Fibroblast of skin of right biceps (primary cell): Measurements from ENCODE around the gene RGS12.

ENCODE experiments used
- DNase-seq: peaks from one replicate; pipeline ENCODE4 v3.0.0-alpha.2; 2013

RGS12 gene

GRCh38 chr4:3313556-3314228, 20.9 kb downstream of the RGS12 start:
- no peak for DNase-seq

GRCh38 chr4:3314706-3315260, 22.0 kb downstream of the RGS12 start:
- DNase-seq = no peak

GRCh38 chr4:3315566-3315965, 22.7 kb downstream of the RGS12 start:
- no peak for DNase-seq

DNA sequence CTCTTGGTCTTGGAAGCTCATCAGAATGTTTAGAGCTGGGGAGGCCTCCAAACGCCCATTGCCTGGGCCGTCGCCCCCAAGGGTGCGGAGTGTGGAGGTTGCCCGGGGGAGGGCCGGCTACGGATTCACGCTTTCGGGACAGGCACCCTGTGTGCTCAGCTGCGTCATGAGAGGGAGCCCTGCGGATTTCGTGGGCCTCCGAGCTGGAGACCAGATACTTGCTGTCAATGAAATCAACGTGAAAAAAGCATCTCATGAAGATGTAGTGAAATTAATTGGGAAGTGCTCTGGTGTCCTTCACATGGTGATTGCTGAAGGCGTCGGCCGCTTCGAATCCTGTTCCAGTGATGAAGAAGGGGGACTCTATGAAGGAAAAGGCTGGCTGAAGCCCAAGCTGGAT, 23.3 kb downstream of the RGS12 start:
- no peak for DNase-seq

DNA sequence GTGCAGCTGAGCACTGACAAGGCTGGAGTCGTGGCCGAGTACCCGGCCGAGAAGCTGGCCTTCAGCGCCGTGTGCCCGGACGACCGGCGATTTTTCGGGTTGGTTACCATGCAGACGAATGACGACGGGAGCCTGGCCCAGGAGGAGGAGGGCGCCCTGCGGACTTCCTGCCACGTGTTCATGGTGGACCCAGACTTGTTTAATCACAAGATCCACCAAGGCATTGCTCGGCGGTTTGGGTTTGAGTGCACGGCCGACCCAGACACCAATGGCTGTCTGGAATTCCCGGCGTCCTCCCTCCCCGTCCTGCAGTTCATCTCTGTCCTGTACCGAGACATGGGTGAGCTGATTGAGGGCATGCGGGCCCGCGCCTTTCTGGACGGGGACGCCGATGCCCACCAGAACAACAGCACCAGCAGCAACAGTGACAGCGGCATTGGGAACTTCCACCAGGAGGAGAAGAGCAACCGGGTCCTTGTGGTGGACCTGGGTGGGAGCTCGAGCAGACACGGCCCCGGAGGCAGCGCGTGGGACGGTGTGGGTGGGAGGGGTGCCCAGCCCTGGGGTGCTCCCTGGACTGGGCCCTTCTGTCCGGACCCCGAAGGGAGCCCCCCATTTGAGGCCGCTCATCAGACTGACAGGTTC, 24.3 kb downstream of the RGS12 start:
- no peak for DNase-seq

DNA sequence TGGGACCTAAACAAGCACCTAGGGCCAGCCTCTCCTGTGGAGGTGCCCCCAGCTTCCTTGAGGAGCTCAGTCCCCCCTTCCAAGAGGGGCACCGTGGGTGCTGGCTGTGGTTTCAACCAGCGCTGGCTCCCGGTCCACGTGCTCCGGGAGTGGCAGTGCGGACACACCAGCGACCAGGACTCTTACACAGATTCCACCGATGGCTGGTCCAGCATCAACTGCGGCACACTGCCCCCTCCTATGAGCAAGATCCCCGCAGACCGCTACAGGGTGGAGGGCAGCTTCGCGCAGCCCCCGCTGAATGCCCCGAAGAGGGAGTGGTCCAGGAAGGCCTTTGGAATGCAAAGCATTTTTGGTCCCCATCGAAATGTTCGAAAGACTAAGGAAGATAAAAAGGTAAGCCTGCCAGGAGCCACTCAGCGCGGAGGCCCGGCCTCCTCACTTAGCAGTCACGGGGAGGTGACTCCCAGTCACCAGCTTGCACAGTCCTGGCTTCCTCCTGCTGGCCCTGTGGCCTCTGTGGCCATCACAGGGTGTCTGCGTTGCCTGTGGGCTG, 24.9 kb downstream of the RGS12 start:
- no peak for DNase-seq

GRCh38 chr4:3318561-3319021, 25.8 kb downstream of the RGS12 start:
- DNase-seq = no peak

DNA sequence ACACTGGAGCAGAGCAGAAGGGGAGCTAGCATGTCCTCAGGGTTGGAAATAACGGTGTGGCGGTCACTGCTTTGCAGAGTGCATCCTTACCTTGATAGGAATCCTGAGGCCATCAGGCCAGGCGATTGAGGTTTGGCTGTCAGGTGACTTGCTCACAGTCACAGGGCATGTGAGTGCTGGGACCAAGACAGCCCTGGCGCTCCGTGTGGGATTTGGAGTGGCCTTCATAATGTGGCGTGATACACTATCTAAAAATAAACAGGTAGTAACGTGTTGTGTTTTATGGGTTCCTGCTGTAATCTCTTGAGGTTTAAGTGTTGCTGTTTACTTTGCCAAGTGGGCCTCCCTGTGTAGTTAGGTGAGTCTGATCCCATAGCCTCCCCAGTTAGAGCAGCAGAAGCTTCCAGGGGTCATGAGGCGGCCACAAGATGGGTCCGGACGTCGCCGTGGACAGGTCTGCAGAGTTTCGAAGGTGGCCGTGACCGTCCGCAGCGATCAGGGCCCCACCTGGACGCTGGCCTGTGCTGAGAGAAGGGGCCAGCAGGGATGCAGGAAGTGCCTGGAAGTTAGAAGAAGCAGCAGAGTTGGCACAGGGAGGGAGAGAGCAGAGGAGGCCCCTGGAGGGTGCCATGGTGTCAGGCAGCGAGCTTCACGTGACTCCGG, 27.7 kb downstream of the RGS12 start:
- no peak for DNase-seq

DNA sequence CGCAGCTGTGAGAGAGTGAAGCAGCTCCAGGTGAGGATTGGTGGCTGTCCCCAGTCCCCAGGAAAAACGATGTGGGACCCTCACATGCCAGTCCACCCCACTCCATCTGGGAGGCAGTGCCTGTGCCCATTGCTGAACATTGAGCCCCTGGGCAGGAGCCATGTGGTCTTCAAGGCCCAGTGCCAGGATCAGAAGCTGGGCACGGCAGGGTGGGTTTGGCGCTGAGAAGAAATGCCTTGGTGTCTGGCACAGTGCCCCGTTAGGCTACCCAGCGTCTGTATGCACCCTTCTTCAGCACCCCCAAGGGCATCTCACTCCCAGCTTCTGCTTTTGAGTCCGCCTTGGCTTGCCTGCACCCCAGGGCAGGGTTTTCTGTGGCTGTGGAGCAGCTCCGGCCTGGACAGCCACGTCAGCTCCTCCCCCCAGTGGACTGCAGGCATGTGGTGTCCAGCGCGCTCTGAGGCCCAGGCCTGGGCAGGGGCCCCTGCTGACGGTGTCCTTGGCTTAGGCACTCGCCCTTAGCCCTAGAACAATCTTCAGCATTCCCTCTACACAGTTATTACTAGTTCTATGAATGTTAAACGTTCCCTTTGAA, 28.6 kb downstream of the RGS12 start:
- no peak for DNase-seq

GRCh38 chr4:3322059-3322550, 29.3 kb downstream of the RGS12 start:
- DNase-seq = peak; percentile 14

GRCh38 chr4:3323071-3323481, 30.3 kb downstream of the RGS12 start:
- no peak for DNase-seq

GRCh38 chr4:3324093-3324815, 31.4 kb downstream of the RGS12 start:
- DNase-seq = no peak

DNA sequence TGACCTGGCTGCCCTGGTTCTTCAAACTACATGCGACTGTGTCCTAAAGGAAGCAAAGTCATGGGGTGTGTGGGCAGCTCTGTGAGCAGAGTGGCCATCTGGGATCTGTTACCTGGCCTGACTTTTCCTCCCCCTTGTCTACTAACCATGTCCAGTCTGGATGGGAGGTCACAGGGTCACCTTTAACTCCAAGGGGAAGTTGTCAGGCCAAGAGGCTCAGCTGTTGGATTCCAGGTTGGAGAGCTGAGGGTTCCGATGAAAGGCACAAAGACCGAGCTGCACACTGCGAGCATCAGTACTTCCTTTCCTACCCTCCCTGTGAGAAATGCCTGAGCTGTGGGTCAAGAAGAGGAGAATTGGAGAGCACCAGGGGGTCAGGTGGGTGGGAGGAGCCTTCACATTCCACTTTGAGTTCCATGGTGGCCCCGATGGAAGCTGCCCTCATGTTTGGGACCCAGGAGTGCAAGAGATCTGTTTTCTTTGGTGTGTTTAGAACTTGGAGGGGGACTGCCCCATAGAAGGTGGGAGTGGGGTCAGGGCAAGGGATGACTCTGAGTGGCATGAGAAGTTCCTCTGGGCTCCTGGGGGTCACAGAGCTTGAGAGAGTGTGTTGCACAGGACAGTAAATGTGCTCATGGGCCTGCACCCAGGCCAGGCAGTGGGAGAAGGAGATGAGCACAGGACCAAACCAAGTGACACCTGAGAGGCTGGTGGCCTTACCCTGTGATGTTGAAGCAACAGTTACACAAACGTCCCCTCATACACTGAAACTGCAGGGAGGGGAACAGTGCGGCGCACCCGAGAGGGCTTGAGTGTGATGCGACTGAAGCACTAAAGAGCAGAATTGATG, 36.2 kb downstream of the RGS12 start:
- DNase-seq = no peak

- DNase-seq = no peak
Measured at GRCh38 chr4:3329887-3330286, 37.1 kb downstream of the RGS12 start.

- DNase-seq = no peak
Measured at GRCh38 chr4:3330707-3331106, 37.9 kb downstream of the RGS12 start.

GRCh38 chr4:3331511-3332394, 38.9 kb downstream of the RGS12 start:
- no peak for DNase-seq

GRCh38 chr4:3332498-3332897, 39.7 kb downstream of the RGS12 start:
- no peak for DNase-seq

GRCh38 chr4:3334316-3334715, 41.5 kb downstream of the RGS12 start:
- no peak for DNase-seq

DNA sequence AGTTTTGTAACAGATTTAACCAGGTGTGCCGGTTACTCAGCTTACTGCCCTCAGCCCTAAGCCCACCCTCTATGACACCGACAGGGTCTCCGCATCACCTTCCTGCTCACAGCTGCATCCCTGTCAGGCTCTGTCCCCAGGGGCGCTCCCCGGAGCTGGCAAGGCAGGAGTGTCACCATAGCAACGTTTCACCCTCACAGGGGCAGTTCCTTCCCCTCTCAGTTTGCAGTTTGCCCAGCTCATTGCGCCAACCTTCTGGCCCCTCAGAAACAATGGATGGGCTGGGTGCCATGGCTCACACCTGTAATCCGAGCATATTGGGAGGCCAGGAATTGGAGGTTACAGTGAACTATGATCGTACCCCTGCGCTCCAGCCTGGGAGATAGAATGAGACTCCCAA, 42.6 kb downstream of the RGS12 start:
- DNase-seq = no peak

GRCh38 chr4:3335982-3336381, 43.2 kb downstream of the RGS12 start:
- DNase-seq = no peak
